ENCODE results near the gene EHBP1. TPM values are rescaled to one million over a fixed set of nuclear protein-coding genes. Genes with fewer than 3 reads are reported as not detected.

Gene EHBP1
- total RNA-seq, 2 donors from 2014 or later = 34.6 to 49.8 TPM

DNA sequence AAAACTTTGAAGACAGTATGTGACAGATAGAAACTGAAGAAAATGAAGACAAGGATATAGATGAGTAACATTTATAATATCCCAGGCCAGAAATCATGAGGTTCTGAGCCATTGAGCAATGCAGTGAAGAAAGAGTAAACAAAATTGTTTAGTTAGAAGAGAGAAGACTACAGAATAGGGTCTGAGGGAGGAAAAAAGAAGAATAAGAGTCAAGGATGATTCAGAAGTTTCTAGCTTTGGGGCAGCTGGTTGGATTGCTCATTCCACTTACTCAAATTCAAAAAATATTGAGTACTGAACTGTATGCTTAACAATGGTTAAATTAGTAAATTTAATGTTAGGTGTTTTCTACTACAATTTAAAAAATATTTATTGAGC lies 190.1 kb downstream of the EHBP1 start:
- Histone ChIP-seq H3K27me3 (ENCODE audit: control insufficient read depth, insufficient read depth, low read length, poor library complexity, severe bottlenecking) (no peaks in the 10 kb centered on the region), H3K27ac (ENCODE audit: low read depth, low read length) (no peak overlapping the region), H3K9ac (ENCODE audit: extremely low read depth, low read length, poor library complexity, severe bottlenecking) (no peak overlapping the region), H3K9me3 (ENCODE audit: control insufficient read depth, low read length) (no peaks in the 10 kb centered on the region), H3K4me1 (ENCODE audit: control insufficient read depth, insufficient read depth, low read length) (no peaks in the 10 kb centered on the region), H3K4me3 (ENCODE audit: low read length) (no peak overlapping the region), H3K36me3 (ENCODE audit: control insufficient read depth, insufficient read depth, low read length) (no peaks in the 10 kb centered on the region)
- Mint-ChIP-seq H3K27me3 (ENCODE audit: insufficient read depth) (no peaks in the 10 kb centered on the region), H3K9me3 (no peaks in the 10 kb centered on the region), H3K4me1 (no peaks in the 10 kb centered on the region), H3K27ac (no peak overlapping the region), H3K36me3 (ENCODE audit: low read depth) (no peaks in the 10 kb centered on the region), H3K4me3 (no peak overlapping the region)
- TF ChIP-seq, protein P1, sequence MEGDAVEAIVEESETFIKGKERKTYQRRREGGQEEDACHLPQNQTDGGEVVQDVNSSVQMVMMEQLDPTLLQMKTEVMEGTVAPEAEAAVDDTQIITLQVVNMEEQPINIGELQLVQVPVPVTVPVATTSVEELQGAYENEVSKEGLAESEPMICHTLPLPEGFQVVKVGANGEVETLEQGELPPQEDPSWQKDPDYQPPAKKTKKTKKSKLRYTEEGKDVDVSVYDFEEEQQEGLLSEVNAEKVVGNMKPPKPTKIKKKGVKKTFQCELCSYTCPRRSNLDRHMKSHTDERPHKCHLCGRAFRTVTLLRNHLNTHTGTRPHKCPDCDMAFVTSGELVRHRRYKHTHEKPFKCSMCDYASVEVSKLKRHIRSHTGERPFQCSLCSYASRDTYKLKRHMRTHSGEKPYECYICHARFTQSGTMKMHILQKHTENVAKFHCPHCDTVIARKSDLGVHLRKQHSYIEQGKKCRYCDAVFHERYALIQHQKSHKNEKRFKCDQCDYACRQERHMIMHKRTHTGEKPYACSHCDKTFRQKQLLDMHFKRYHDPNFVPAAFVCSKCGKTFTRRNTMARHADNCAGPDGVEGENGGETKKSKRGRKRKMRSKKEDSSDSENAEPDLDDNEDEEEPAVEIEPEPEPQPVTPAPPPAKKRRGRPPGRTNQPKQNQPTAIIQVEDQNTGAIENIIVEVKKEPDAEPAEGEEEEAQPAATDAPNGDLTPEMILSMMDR (conservative IDR thresholded peaks at IDR 0.05) = no peak
- DNase-seq = no peak

DNA sequence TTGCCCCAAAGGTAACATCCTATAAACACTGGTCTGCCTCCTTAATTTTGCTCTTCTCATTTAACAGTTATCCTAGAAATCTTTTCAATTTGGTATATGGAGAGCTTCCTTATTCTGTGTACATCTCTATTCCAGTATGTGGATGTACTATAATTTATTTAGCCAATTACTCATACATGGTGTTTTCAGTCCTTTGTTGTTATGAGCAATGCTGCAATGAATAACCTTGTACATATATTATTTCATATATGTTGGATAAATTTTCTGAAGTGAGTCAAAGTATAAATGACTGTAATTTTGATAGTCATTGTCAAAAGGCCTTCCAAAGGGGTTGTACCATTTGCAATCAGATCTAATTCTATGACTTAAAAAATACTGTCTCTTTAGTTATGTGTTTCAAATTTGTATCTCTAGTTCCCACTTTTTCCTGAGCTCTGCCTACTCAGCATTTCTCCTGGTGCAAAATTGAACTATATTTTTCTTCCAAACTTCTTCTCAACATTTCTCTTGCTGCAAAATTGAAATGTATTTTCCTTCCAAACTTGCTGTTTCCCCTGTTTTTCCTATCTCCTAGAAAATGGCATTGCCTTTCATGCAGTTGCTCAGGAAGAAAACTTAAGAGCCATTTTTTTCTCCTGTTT lies 191.8 kb downstream of the EHBP1 start:
- Histone ChIP-seq H3K4me1 (ENCODE audit: control insufficient read depth, insufficient read depth, low read length) (no peaks in the 10 kb centered on the region), H3K27me3 (ENCODE audit: control insufficient read depth, insufficient read depth, low read length, poor library complexity, severe bottlenecking) (no peaks in the 10 kb centered on the region), H3K36me3 (ENCODE audit: control insufficient read depth, insufficient read depth, low read length) (no peaks in the 10 kb centered on the region), H3K4me3 (ENCODE audit: low read length) (no peak overlapping the region), H3K9me3 (ENCODE audit: control insufficient read depth, low read length) (no peaks in the 10 kb centered on the region), H3K9ac (ENCODE audit: extremely low read depth, low read length, poor library complexity, severe bottlenecking) (no peak overlapping the region), H3K27ac (ENCODE audit: low read depth, low read length) (no peak overlapping the region)
- Mint-ChIP-seq H3K36me3 (ENCODE audit: low read depth) (no peaks in the 10 kb centered on the region), H3K27me3 (ENCODE audit: insufficient read depth) (no peaks in the 10 kb centered on the region), H3K4me1 (no peaks in the 10 kb centered on the region), H3K27ac (no peak overlapping the region), H3K4me3 (no peak overlapping the region), H3K9me3 (no peaks in the 10 kb centered on the region)
- TF ChIP-seq, protein P1 (conservative IDR thresholded peaks at IDR 0.05) = no peak
- no peak for DNase-seq

DNA sequence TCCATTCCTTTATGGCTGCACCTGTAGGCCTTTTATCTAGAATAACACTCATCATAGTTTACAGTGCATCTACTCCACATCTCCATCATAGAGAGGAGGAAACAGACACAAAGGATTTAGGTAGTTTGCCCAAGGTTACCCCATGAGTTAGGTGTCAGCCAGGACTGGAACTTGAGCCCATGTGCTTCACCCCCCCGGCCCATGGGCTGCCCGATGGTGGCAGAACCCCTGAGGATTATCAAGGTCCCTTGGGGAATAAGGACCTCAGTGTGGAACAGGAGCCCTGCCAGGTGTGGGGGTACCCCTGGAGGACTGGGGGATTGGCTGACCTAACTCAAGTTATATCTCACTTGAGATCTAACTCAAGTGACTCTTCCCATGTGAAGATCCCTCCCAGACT lies 198.8 kb downstream of the EHBP1 start:
- TF ChIP-seq, protein P1 (conservative IDR thresholded peaks at IDR 0.05) = no peak
- Histone ChIP-seq H3K36me3 (ENCODE audit: control insufficient read depth, insufficient read depth, low read length) (no peaks in the 10 kb centered on the region), H3K9ac (ENCODE audit: extremely low read depth, low read length, poor library complexity, severe bottlenecking) (no peak overlapping the region), H3K4me1 (ENCODE audit: control insufficient read depth, insufficient read depth, low read length) (no peaks in the 10 kb centered on the region), H3K27ac (ENCODE audit: low read depth, low read length) (no peak overlapping the region), H3K4me3 (ENCODE audit: low read length) (no peak overlapping the region), H3K27me3 (ENCODE audit: control insufficient read depth, insufficient read depth, low read length, poor library complexity, severe bottlenecking) (no peaks in the 10 kb centered on the region), H3K9me3 (ENCODE audit: control insufficient read depth, low read length) (no peaks in the 10 kb centered on the region)
- Mint-ChIP-seq H3K4me1 (no peaks in the 10 kb centered on the region), H3K36me3 (ENCODE audit: low read depth) (no peaks in the 10 kb centered on the region), H3K27ac (no peak overlapping the region), H3K9me3 (no peaks in the 10 kb centered on the region), H3K27me3 (ENCODE audit: insufficient read depth) (no peaks in the 10 kb centered on the region), H3K4me3 (no peak overlapping the region)
- no peak for DNase-seq
- 91% methylated on average over 2 of the region's 2 CpGs; no CpG with 5 or more reads in 1 of the 2 experiments for WGBS, 2 experiments (ENCODE audit: insufficient coverage in 1 of 2, insufficient read length in 1 of 2)

Measured in endodermal cell (in vitro differentiated cells).